ENCODE measurements around the gene S100A1.
"Not testable (repeated sequence)": the region's sequence is repeated elsewhere in the genome, so short reads cannot be mapped to it uniquely, and the experiment has no call there.

The S100A1 gene

GRCh38 chr1:153659656-153660055 is 31.4 kb downstream of the S100A1 start:
- no peak for DNase-seq

GRCh38 chr1:153661111-153661708 is 33.0 kb downstream of the S100A1 start:
- DNase-seq: no peak

- no peak for DNase-seq
These were observed 34.0 kb downstream of the S100A1 start for GRCh38 chr1:153662269-153662668.

GRCh38 chr1:153663211-153663610 is 35.0 kb downstream of the S100A1 start:
- DNase-seq: no peak

GRCh38 chr1:153667439-153667838 is 39.2 kb downstream of the S100A1 start:
- DNase-seq: no peak

- DNase-seq: not testable (repeated sequence)
These were observed 40.4 kb downstream of the S100A1 start for GRCh38 chr1:153668672-153669071.

GRCh38 chr1:153669606-153670005 is 41.4 kb downstream of the S100A1 start:
- DNase-seq: no peak

- no peak for DNase-seq
These were observed 42.1 kb downstream of the S100A1 start for GRCh38 chr1:153670257-153670858.

- DNase-seq: peak; percentile 99
These were observed 42.8 kb downstream of the S100A1 start, which contains the start of gene ILF2 for GRCh38 chr1:153670859-153671627. Gene ILF2 (minus strand): TSS chr1:153670993. CDS start chr1:153670922, 71 bp downstream.

- peak; percentile 49 for DNase-seq
These were observed 43.6 kb downstream of the S100A1 start for GRCh38 chr1:153671628-153672353.

- no peak for DNase-seq
These were observed 45.3 kb downstream of the S100A1 start for GRCh38 chr1:153673511-153673910.

- peak; percentile 66 for DNase-seq
These were observed 49.7 kb downstream of the S100A1 start for GRCh38 chr1:153677718-153678518.

GRCh38 chr1:153678519-153679336 is 50.5 kb downstream of the S100A1 start, which contains the start of gene NPR1:
Gene NPR1 (plus strand): TSS chr1:153678688. CDS start chr1:153679109, 421 bp downstream.
- peak; percentile 25 for DNase-seq

GRCh38 chr1:153679337-153680119 is 51.3 kb downstream of the S100A1 start:
- DNase-seq: peak; percentile 29

- no peak for DNase-seq
These were observed 51.8 kb downstream of the S100A1 start for GRCh38 chr1:153680120-153680403.

All from suppressor macrophage treated with lipopolysaccharide for 4 hours (primary cell).